CD4-positive, alpha-beta T cell treated with Interleukin-2 at 100 ng/mL for 4 hours (primary cell): ENCODE results near the gene AK4.
"Not testable (repeated sequence)": the region's sequence is repeated elsewhere in the genome, so short reads cannot be mapped to it uniquely, and the experiment has no call there.

Experiments used
- DNase-seq: peaks from one replicate; pipeline ENCODE4 v3.0.0-alpha.2; 2020; ENCODE audit warnings: low spot score

AK4 gene

DNA sequence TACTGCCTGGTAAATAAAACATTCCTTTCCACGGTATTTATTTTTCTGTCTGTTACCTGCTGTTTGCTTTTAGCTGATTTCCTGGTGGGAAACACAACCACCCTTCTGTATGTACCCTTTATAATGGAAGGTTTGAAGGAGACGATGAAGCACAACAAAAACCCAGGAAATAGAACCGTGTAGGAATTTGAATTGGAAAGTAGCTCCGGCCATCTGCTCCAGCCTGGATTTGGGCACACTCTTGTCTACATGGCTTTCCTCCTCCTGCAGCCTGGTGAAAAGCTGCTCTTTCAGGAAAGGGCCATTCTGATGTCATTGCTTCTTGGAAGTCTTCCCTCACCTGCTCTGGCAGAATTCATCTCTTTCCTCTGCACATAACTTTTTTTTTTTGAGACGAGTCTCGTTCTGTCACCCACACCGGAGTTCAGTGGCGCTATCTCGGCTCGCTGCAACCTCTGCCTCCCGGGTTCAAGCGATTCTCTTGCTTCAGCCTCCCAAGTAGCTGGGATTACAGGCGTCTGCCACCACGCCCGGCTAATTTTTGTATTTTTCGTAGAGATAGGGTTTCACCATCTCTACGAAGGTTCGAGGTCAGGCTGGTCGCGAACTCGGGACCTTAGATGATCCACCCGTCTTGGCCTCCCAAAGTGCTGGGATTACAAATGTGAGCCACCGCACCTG is 2.7 kb downstream of the AK4 start:
- DNase-seq, result no peak

DNA sequence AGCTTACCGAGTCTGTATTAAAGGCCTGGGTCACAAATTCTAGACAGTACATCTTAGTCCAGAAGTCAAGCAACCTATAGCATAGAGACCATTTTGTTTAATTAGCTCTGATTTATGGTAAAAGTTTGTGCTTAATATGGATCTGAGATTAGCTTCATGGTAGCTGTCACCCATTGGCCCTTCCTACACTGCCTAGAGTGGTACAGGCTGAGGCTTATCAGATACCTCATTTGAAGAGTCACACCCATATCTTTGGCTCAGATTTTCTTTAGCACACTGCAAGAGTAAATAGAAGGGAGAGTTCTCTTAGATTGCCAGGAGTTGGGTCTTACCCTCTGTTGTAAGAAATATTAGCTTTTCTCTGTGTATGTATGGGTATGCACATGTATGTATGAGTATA is 3.6 kb downstream of the AK4 start:
- no peak for DNase-seq

DNA sequence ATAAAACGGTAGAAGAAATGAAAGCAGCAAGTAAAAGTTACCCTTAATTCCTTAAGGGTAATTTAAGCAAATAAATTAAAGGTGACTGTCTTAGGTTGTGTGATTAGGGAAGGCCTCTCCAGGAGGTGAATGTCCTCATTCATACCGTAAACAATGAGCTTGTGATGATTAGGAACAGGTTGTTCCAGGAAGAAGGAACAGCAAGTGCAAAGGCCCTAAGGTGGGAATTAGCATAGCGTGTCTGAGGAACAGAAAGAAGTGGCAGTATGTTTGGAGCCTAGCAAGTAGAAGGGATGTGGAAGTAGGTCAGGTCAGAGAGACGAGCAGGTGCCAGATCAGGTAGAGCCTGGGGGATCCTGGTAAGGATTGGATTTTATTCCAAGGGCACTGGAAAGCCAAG is 5.6 kb downstream of the AK4 start:
- DNase-seq, result no peak

DNA sequence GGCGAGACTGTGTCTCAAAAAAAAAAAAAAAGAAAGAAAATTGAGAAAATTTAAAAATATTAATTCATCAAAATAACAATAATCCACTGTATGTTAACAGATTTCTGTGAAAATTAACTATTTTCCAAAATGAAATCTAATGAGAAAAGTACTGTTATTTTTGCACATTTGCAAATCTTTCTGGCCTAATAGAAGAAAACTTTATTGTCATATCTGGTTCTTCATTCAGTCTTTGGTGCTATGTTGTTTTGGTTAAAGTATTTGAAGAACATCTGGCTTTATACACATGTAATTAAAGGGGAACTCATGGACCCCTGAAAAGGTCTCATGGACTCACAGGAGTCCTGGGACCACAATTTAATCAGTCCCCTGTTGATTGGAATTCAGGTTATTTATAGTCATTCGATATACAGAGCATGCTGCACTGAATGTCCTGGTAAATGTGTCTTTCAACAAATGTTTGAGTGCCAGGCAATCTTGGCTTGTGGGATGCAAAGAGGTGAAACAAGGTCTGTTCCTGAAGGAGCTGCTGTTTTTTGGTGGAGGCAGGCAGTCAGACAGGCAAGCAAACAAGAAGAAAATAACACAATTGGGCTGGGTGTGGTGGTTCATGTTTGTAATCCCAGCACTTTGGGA is 9.0 kb downstream of the AK4 start:
- DNase-seq, result no peak

DNA sequence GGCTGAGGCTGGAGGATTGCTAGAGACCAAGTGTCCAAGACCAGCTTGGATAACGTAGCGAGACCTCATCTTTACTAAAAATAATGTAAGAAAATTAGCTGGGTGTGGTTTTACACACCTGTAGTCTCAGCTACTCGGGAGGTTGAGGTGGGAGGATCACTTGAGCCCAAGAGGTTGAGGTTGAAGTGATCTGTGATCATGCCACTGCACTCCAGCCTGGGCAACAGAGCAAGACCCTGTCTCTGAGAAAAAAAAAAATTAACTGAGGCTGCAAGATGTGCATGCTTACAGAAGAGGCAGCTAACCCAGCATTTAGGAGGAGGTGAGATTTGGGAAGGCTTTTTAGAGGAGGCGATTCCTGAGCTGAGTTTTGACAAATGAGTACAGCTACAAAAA is 9.5 kb downstream of the AK4 start:
- no peak for DNase-seq

DNA sequence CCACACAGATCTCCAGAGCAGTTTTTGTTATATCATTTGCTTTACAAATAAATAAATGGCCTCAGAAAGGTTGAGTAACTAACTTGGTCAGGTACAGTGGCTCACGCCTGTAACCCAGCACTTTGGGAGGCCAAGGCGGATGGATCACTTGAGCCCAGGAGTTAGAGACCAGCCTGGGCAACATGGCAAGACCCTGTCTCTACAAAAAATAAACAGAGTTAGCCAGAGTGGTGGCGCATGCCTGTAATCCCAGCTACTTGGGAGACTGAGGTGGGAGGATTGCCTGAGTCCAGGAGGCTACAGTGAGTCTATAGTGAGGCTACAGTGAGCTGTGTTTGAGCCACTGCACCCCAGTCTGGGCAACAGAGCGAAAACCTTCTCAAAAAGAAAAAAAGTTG is 11.3 kb downstream of the AK4 start:
- DNase-seq, result not testable (repeated sequence)

DNA sequence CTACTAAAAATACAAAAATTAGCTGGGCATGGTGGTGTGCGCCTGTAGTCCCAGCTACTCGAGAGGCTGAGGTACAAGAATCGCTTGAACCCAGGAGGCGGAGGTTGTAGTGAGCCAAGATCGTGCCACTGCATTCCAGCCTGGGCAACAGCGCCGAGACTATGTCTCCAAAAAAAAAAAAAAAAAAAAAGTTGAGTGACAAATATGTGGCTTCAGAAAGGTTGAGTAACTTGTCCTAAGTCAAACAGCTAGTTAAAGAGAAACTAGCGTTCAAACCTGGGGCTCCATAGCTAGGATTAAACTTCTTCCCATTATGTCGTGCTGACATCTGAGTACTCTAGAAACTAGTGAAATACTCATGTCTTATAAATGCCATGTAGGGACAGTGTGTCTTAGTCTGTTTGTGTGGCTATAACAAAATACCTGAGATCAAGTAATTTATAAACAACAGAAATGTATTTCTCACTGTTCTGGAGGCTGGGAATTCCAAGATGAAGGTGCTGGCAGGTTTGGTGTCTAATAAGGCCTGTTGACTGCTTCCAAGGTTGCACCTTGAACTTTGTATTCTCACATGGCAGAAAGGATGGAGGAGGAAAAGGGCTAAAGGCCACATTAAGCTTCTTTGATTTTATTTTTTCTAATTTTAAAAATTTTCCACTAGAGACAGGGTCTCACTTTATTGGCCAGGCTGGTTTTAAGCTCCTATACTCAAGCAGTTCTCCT is 12.0 kb downstream of the AK4 start:
- DNase-seq, result no peak

DNA sequence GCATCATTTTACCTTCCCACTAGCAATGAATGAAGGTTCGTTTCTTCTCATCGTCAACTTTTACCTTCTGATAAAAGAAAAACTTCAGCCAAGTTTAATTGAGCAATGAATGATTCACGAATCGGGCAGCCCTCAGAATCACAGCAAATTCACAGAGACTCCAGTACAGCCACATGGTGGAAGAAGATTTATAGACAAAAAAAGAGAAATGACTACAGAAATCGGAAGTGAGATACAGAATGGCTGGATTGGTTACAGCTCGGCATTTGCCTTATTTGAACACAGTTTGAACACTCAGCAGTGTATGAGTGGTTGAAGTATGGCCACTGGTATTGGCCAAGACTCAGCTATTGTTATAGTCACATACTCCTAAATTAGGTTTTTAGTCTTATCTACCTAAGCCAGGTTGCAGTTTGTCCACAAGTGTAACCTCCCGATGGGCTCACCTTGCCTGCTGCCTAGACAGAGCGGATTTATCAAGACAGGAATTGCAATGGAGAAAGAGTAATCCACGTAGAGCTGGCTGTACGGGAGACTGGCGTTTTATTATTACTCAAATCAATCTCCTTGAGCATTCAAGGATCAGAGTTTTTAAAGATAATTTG is 15.3 kb downstream of the AK4 start:
- DNase-seq, result no peak

DNA sequence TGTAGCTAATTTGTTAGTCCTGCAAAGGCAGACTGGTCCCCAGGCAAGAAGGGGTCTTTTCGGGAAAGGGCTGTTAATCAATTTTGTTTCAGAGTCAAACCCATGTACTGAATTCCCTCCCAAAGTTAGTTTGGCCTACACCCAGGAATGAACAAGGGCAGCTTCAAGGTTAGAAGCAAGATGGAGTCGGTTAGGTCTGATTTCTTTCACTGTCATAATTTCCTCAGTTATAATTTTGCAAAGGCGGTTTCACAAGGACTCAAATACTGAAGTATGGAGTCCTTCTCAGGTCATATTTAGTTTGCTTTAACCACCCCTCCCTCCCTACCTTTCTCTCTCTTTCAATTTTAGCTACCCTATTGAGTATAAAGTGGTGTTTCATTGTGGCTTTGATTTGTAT is 16.1 kb downstream of the AK4 start:
- DNase-seq, result not testable (repeated sequence)

DNA sequence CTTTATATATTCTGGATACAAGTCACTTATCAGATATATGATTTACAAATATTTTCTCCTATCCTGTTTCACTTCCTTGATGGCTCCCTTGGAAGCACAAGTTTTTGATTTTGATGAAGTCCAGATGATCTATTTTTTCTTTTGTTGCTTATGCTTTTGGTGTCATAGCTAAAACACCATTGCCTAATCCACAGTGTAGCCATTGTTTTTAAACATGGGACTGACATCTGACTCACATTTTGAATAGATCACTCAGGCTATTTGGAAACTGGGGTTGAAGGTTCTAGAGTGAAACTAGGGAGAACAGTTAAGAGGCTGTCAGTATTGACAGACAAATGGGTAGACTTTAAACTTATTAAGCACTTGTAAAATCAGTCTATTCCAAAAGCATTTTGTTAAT is 16.6 kb downstream of the AK4 start:
- DNase-seq, result no peak

DNA sequence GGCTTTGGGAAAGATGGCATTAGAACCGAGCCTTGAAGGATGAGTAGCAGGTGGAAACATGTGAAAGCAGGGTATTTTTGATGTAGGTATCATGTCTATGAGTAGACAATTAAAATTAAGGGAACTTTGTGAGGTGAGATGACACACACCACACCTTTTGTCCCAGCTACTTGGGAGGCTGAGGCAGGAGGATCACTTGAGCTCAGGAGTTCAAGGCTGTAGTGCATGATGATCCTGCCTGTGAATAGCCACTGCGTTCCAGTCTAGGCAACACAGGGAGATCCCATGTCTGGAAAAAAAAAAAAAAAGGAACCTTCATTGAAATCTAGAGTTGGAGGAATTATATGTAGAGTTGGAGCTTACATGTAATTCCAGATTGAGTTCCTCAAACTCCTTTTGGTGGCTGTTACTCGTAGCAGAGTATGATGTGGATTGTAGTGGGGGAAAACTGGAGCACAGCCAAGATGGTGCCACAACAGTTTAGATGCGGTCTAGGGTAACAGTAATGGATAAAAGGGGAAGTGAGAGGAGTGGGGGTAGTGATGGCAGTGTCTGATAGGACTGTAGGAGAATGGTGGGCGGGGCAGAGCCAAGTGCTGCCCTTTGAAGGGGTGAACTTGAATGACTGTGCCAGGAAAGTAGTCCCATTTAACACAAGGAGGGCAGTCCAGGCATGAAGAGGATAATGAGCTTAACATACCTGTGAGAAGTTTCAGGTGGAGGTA is 17.4 kb downstream of the AK4 start:
- no peak for DNase-seq

DNA sequence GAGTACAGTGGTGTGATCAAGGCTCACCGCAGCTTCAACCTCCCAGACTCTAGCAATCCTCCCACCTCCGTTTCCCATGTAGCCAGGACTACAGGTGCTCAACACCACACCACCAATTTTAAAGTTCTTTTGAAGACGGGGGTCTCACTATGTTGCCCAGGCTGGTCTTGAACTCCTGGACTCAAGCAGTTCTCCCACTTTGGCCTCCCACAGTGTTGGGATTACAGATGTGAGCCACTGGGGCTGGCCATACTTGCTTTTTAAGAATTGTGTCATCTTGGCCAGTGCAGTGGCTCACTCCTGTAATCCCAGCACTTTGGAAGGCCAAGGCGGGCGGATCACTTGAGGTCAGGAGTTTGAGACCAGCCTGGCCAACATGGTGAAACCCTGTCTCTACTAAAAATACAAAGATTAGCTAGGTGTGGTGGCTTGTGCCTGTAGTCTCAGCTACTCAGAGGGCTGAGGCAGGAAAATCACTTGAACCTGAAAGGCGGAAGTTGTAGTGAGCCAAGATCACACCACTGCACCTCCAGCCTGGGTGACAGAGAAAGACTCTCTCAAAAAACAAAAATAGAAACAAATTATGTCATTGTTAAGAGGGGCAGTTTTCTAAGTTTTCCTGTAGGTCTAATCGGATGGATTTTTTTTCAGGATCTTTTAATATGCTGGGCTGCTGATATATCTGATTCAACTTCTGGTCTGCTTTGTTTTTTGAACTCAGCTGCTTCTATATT is 18.7 kb downstream of the AK4 start:
- no peak for DNase-seq

DNA sequence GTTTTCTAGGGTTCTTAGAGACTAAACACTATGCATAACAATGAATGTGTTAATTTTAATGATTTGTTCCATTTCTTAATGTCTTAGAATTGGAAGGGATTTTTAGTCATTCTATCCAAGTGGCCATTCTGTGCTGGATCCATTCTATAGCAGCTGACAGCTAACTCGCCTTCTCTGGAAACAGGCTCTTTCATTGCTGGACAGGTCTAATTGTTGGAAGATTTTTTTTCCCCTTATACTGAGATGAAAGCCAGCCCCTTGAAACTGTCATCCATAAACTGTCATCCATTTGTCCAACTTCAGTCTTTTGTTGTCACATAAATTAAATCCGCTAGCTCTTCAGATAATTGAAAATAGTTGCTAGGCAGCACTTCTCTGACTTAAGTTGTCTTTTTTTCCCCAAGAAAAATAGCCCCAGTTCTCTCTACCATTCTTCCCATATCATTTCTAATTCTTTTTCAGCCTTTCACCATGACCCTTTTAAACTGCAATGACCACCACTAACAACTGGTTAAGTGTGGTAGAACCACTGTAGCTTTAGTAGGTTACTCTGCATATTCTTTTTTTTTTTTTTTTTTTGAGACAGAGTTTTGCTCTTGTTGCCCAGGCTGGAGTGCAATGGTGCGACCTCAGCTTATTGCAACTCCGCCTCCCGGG is 19.7 kb downstream of the AK4 start:
- DNase-seq, result no peak

DNA sequence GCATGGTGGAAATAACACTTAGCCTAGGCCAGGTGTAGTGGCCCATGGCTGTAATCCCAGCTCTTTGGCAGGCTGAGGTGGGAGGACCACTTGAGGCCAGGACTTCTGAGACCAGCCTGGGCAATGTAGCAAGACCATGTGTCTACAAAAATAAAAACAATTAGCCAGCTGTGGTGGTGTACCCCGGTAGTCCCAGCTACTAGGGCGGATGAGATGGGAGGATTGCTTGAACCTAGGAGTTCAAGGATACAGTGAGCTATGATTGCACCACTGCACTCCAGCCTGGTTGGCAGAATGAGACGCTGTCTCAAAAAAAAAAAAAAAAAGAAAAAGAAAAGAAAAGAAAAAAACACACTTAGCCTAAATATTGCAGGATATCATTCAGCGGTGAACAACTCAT is 20.9 kb downstream of the AK4 start:
- DNase-seq, result no peak

DNA sequence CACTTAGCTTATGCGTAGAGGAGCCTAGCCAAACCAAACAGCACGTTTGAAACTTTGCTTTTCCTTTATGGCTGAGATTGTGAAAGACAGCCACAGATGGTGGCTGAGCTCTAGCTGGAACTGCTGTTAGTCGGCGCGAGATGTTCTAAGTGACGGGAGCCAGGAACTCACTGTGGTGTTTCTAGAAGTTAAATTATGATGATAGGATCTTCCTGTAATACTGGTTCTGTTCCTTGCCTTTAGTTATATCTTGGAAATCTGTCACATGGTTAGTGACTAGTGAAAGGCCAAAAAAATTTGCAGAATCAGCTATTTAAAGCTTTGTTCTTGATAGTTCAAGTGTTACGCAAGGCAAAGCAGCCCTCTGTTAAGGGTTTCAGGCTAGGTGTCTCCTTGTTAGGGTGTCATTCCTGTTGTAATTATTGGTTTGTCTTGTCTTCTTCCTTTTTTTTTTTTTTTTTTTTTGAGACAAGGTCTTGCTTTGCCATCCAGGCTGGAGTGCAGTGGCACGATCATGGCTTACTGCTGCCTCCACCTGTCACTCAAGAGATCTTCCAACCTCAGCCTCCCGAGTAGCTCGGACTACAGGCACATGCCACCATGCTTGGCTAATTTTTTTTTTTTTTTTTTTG is 22.6 kb downstream of the AK4 start:
- DNase-seq, result no peak

DNA sequence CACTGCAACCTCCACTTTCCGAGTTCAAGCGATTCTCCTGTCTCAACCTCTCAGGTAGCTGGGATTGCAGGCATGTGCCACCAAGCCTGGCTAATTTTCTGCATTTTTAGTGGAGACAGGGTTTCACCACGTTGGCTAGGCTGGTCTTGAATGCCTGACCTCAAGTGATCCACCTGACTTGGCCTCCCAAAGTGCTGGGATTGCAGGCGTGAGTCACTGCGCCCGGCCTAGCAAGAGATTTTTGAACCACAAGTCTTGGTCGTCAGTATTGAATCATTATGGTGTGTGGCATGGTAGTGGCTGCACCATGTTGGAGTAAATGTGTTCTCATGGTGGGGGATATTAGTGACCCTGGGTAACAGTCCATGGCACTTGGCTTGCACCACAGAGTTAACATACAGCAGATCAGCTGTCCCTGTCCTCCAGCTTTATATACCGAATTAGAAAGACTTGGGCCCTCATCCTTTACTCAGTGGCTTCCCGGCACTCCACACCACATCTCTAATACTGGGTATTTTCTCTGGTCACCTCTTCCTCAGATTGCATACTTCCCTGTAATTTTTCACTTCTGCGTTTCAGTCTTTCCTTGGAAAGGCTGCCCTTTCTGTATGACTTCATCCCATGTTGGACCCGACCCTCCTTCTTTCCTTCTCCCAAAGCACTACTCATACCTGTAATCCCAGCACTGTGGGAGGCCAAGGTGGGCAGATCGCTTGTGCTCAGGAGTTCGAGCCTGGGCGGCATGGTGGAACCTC is 25.1 kb downstream of the AK4 start:
- no peak for DNase-seq

DNA sequence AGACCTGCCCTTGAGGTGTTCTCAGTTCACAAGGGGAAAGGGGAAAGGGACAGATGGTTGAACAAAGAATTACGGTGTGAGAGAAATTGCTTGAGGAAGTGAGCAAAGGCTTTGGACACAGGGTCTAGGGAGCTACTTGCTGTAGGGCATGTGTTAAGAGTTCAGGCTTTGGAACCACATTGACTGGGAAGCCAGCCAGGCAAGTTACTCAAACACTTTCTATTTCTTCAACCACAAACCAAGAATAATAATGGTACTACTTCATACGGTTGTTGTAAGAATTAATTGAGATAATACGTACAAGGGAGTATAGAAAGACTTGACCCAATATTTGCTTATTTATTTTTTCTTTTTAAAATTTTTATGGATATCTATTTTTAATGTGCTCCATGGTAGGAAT is 26.6 kb downstream of the AK4 start:
- DNase-seq, result no peak

DNA sequence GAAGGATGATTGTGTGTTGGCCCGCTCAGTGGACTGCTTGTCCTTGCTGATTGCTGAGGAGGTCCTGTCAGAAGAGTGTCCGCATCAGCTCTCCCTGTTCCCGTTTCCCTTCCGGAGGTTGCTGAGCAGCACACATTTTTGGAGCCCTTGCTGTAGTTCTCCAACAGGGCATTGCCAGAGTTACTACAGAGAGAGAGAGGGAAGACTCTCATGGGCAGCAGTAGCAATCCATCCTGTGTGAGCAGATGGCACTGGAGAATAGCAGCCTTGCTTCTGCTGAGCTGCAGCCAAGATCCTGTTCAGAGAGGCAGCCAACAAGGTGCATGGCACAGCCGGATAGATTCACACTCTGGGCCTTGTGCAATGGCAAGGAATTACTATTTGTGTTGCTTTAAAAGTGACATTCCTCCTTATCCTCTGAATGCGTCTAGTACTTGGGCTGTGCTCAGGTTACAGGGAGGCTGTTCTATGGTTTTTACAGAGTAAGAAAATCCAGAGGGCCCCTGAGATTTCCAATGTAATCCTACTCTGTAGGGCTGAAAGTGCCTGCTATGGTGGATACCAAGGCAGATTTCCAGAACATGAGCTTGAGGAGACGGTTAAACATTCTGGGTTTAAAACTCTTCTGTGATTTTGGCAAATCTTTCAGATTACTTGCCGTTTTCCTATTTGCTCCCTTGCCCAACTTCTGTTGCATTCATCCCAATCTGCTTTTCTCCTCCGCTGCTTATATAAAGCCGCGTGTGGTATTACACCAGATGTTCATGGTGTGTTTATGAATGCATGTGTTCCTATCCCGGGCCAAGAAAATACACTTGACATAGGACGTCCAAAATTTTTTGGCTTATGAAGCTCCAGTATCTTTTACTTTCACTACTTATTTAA is 27.4 kb downstream of the AK4 start:
- DNase-seq, result no peak

DNA sequence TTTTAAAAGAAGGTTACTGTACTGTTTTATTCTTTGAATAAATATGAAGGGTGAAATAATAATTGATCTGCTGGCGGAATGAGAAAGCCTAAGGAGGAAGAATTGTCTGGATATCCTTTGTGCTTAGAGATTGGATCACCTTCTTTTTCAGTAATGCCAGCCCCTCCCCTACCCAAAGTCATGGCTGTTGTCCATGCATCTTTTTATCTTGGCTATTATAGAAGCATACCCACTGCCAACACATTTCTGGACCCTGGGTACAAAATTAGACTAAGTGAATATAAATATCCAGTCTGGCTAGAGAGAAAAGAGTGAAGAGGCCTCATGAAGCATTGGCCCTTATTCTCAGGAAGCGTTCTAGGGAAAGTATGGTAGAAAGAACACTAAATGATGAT is 28.1 kb downstream of the AK4 start:
- no peak for DNase-seq
